Epithelial cell of esophagus (primary cell): ENCODE results near the gene SORCS2.
A peak's percentile ranks its signal among the peaks of the same experiment; 100 is the strongest.

Experiments
- DNase-seq: peaks from one replicate; pipeline ENCODE4 v3.0.0; 2010; ENCODE audit warnings: low read depth
- H3K4me3 ChIP-seq: 2 replicates; pipeline ENCODE4 v1.5.1; 2011; ENCODE audit warnings: mild to moderate bottlenecking, low read length, control low read depth
- CTCF ChIP-seq: IDR thresholded peaks from 2 replicates; pipeline ENCODE4 v1.5.1; 2011; ENCODE audit warnings: low read depth, mild to moderate bottlenecking, low read length, control low read depth, inconsistent platforms; ENCODE audit not compliant: insufficient read depth; ENCODE audit errors: missing control alignments

Gene SORCS2

GRCh38 chr4:7628432-7628831, 436.1 kb downstream of the SORCS2 start:
- TF ChIP-seq CTCF, result no peak
- no peak overlapping the region for H3K4me3 ChIP-seq
- no peak for DNase-seq

GRCh38 chr4:7629501-7630254, 437.3 kb downstream of the SORCS2 start:
- TF ChIP-seq CTCF, result no peak
- H3K4me3 ChIP-seq, result no peak overlapping the region
- no peak for DNase-seq

- peak; percentile 33 for DNase-seq
- no peak overlapping the region for H3K4me3 ChIP-seq
- no peak for TF ChIP-seq CTCF
Observed at GRCh38 chr4:7630568-7631287, 438.4 kb downstream of the SORCS2 start.

GRCh38 chr4:7631288-7632014, 439.1 kb downstream of the SORCS2 start:
- no peak for DNase-seq
- no peak for TF ChIP-seq CTCF
- H3K4me3 ChIP-seq, result no peak overlapping the region

GRCh38 chr4:7632341-7632740, 440.0 kb downstream of the SORCS2 start:
- no peak for TF ChIP-seq CTCF
- DNase-seq, result no peak
- H3K4me3 ChIP-seq, result no peak overlapping the region

GRCh38 chr4:7632971-7633370, 440.6 kb downstream of the SORCS2 start:
- TF ChIP-seq CTCF, result no peak

More at GRCh38 chr4:7632971-7633370, 440.6 kb downstream of the SORCS2 start:
- no peak overlapping the region for H3K4me3 ChIP-seq
- no peak for DNase-seq
